DND-41 (cell line): ENCODE data around the gene ALDH18A1.

Experiments
- EZH2 ChIP-seq: IDR thresholded peaks from 3 replicates; pipeline ENCODE4 v1.6.1; 2012; ENCODE audit warnings: borderline replicate concordance, low read depth, mild to moderate bottlenecking, moderate library complexity, low read length, inconsistent platforms; ENCODE audit not compliant: severe bottlenecking
- TF ChIP-seq, protein P1 (sequence below): IDR thresholded peaks from 2 replicates; pipeline ENCODE4 v1.5.1; 2012; ENCODE audit warnings: borderline replicate concordance, low read length, moderate library complexity, mild to moderate bottlenecking; ENCODE audit not compliant: poor library complexity, severe bottlenecking; ENCODE audit errors: extremely low read depth

DNA sequence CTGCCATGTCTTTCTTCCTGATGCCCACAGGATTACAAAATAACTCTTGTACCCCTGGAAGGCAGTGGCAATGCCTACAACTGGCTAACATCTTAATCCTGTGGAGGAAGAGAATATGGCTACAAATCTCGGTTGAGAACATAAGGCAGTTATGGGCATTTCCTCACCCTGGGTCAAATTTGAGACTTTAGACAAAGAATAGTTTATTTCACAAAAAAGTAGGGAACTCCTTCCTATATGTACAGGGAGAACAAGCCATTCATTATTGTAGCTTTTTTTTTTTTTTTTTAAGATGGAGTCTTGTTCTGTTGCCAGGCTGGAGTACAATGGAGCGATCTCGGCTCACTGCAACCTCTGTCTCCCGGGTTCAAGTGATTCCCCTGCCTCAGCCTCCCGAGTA lies 2.6 kb downstream of the ALDH18A1 start:
- TF ChIP-seq, protein P1, sequence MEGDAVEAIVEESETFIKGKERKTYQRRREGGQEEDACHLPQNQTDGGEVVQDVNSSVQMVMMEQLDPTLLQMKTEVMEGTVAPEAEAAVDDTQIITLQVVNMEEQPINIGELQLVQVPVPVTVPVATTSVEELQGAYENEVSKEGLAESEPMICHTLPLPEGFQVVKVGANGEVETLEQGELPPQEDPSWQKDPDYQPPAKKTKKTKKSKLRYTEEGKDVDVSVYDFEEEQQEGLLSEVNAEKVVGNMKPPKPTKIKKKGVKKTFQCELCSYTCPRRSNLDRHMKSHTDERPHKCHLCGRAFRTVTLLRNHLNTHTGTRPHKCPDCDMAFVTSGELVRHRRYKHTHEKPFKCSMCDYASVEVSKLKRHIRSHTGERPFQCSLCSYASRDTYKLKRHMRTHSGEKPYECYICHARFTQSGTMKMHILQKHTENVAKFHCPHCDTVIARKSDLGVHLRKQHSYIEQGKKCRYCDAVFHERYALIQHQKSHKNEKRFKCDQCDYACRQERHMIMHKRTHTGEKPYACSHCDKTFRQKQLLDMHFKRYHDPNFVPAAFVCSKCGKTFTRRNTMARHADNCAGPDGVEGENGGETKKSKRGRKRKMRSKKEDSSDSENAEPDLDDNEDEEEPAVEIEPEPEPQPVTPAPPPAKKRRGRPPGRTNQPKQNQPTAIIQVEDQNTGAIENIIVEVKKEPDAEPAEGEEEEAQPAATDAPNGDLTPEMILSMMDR, result no peak
- no peak for TF ChIP-seq EZH2
